ENCODE measurements around the gene PLA2G2E. TPM values are rescaled to one million over a fixed set of nuclear protein-coding genes. Genes with fewer than 3 reads are reported as not detected.

Gene PLA2G2E
- polyA plus RNA-seq, 4 donors = not detected

GRCh38 chr1:19877181-19877750 lies 46.2 kb downstream of the PLA2G2E start:
- Histone ChIP-seq H3K27ac (ENCODE audit: low read depth in 1 of 3, low read length in 2 of 3) (no peak overlapping the region), H3K36me3 (ENCODE audit: control insufficient read depth in 3 of 3, insufficient read depth in 2 of 3, low read depth in 1 of 3, low read length in 3 of 3) (no peaks in the 10 kb centered on the region), H3K4me3 (ENCODE audit: low read depth in 1 of 3, low read length in 3 of 3) (no peak overlapping the region), H3K4me1 (ENCODE audit: control insufficient read depth in 3 of 3, insufficient read depth in 2 of 3, low read depth in 1 of 3, low read length in 2 of 3) (peaks cover 0 to 22% (median 0%) of the 10 kb centered on the region in 3 donors), H3K9me3 (ENCODE audit: control insufficient read depth in 2 of 2, insufficient read depth in 1 of 2, low read depth in 1 of 2, low read length in 1 of 2) (no peaks in the 10 kb centered on the region), H3K27me3 (ENCODE audit: control insufficient read depth in 3 of 3, insufficient read depth in 3 of 3, low read length in 3 of 3) (peaks cover 0 to 2% (median 0%) of the 10 kb centered on the region in 3 donors)
- WGBS, 3 donors = 87 to 93% (median 88%) methylated on average over 16 of the region's 16 CpGs
- FAIRE-seq (no peak), DNase-seq (no peak)

GRCh38 chr1:19872190-19872589 lies 51.2 kb downstream of the PLA2G2E start:
- H3K36me3 ChIP-seq (ENCODE audit: control insufficient read depth in 3 of 3, insufficient read depth in 2 of 3, low read depth in 1 of 3, low read length in 3 of 3) = no peaks in the 10 kb centered on the region
- no peak overlapping the region for H3K4me3 ChIP-seq (ENCODE audit: low read depth in 1 of 3, low read length in 3 of 3)
- peaks cover 0 to 19% (median 0%) of the 10 kb centered on the region in 3 donors for H3K4me1 ChIP-seq (ENCODE audit: control insufficient read depth in 3 of 3, insufficient read depth in 2 of 3, low read depth in 1 of 3, low read length in 2 of 3)
- WGBS, 3 donors = 9 to 48% (median 17%) methylated on average over 7 of the region's 7 CpGs
- peaks cover 0 to 2% (median 0%) of the 10 kb centered on the region in 3 donors for H3K27me3 ChIP-seq (ENCODE audit: control insufficient read depth in 3 of 3, insufficient read depth in 3 of 3, low read length in 3 of 3)
- DNase-seq (peak; percentile 94 to 95), FAIRE-seq (no peak)
- no peaks in the 10 kb centered on the region for H3K9me3 ChIP-seq (ENCODE audit: control insufficient read depth in 2 of 2, insufficient read depth in 1 of 2, low read depth in 1 of 2, low read length in 1 of 2)
- H3K27ac ChIP-seq (ENCODE audit: low read depth in 1 of 3, low read length in 2 of 3) = peak overlapping the region in 2 of 3 donors; percentile 58 to 69

Other genes with a start within 250 kb of the PLA2G2E start
- 10 to 100 TPM; 13.1 to 59.0 (median 37.0) TPM for gene TMCO4, start 123.7 kb downstream of the PLA2G2E start, polyA plus RNA-seq
- 100 to 1,000 TPM in 2 of 4 donors, 10 to 100 TPM in 2; 41.8 to 257 (median 104) TPM for gene RNF186, start 108.3 kb downstream of the PLA2G2E start, polyA plus RNA-seq
- 10 to 100 TPM in 1 of 4 donors, 1 to 10 TPM in 3; 2.2 to 21.4 (median 3.1) TPM for gene OTUD3, start 41.2 kb downstream of the PLA2G2E start, polyA plus RNA-seq
- gene PLA2G2A, start 56.0 kb upstream of the PLA2G2E start, polyA plus RNA-seq = 1,000 to 10,000 TPM in 1 of 4 donors, 100 to 1,000 TPM in 2, 10 to 100 TPM in 1; 83.6 to 1,925 (median 293) TPM
- 1 to 10 TPM in 2 of 4 donors, not detected in 2; 1.4 to 2.9 TPM for gene PLA2G5, start 146.6 kb upstream of the PLA2G2E start, polyA plus RNA-seq
- gene PLA2G2D, start 195.9 kb upstream of the PLA2G2E start, polyA plus RNA-seq = under 1 TPM in 2 of 4 donors, not detected in 2; 0.40 to 0.41 TPM
- under 1 TPM in 2 of 4 donors, not detected in 2; 0.01 to 0.04 TPM for gene PLA2G2F, start 215.7 kb upstream of the PLA2G2E start, polyA plus RNA-seq